GM12875 (cell line): ENCODE data around the gene MMP7.
A peak's percentile ranks its signal among the peaks of the same experiment; 100 is the strongest.
"Not testable (repeated sequence)": the region's sequence is repeated elsewhere in the genome, so short reads cannot be mapped to it uniquely, and the experiment has no call there.

Experiments used
- H3K4me3 ChIP-seq: one replicate; pipeline ENCODE4 v1.5.1; 2011; ENCODE audit warnings: low read depth, low read length, control low read depth
- CTCF ChIP-seq: IDR thresholded peaks from 2 replicates; pipeline ENCODE4 v1.5.1; 2011; ENCODE audit warnings: low read depth, mild to moderate bottlenecking, control low read depth, inconsistent platforms, low read length, moderate library complexity, borderline replicate concordance; ENCODE audit not compliant: insufficient read depth

The MMP7 gene

GRCh38 chr11:102518296-102519094 is 12.1 kb downstream of the MMP7 start:
- H3K4me3 ChIP-seq = no peak overlapping the region
- TF ChIP-seq CTCF = peak; percentile 29; the same call in 1 of the 2 replicates

- H3K4me3 ChIP-seq = no peak overlapping the region
- no peak for TF ChIP-seq CTCF
Observed at GRCh38 chr11:102517670-102518069, 12.9 kb downstream of the MMP7 start.

GRCh38 chr11:102516179-102516578 is 14.4 kb downstream of the MMP7 start:
- no peak for TF ChIP-seq CTCF
- no peak overlapping the region for H3K4me3 ChIP-seq

- no peak overlapping the region for H3K4me3 ChIP-seq
- no peak for TF ChIP-seq CTCF
Observed at GRCh38 chr11:102513869-102514268, 16.7 kb downstream of the MMP7 start.

GRCh38 chr11:102510439-102511135 is 20.0 kb downstream of the MMP7 start:
- no peak for TF ChIP-seq CTCF
- no peak overlapping the region for H3K4me3 ChIP-seq

GRCh38 chr11:102502831-102503230 is 27.7 kb downstream of the MMP7 start:
- H3K4me3 ChIP-seq = not testable (repeated sequence)

GRCh38 chr11:102500829-102501228 is 29.7 kb downstream of the MMP7 start:
- H3K4me3 ChIP-seq = no peak overlapping the region
- no peak for TF ChIP-seq CTCF
